Measurements from ENCODE around the gene NUDT6. TPM values are rescaled to one million over a fixed set of nuclear protein-coding genes. Genes with fewer than 3 reads are reported as not detected.

Gene NUDT6
- total RNA-seq, 1 donor from 2014 or later, result 11.6 TPM

DNA sequence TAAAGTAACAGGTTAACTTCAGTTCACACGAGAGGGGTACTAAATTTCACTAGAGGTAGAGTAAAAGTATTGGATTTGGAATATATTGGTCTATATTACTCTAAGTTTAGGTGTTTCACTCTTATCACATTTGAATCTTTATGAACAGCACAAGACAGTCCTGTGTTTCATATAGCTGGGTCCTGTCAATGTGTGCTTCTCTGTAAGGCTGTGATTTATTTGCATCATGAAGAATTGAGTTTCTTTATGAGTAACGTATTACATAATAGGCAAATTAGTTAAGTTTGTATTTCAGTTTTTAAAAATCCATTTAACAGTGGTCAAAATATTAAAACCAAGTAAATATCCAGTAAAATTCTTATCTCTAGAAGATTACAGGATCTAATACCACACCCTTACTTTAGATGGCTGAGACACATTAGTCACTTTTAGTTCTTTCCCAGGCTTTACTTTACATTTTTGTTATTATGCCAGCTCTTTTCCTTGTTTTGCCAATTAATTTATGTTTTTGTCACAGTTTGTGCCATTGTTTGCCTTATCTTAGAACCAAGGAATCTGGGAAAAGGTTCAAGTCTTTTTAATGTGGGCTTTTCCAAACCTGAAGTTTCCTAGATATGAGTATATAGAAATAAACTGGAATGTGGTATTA, 32.1 kb downstream of the NUDT6 start:
- DNase-seq (ENCODE audit: low spot score in 2 of 2), result no peak
- intact Hi-C loops (cut with DNase I), result no loop called here
- Histone ChIP-seq H3K27ac (peak overlapping the region; percentile 69 to 71), H3K36me3 (no peaks in the 10 kb centered on the region), H3K4me1 (peaks cover 0 to 20% of the 10 kb centered on the region in 2 donors), H3K27me3 (no peaks in the 10 kb centered on the region), H3K9me3 (no peaks in the 10 kb centered on the region), H3K4me3 (no peak overlapping the region)
- TF ChIP-seq, protein P1, sequence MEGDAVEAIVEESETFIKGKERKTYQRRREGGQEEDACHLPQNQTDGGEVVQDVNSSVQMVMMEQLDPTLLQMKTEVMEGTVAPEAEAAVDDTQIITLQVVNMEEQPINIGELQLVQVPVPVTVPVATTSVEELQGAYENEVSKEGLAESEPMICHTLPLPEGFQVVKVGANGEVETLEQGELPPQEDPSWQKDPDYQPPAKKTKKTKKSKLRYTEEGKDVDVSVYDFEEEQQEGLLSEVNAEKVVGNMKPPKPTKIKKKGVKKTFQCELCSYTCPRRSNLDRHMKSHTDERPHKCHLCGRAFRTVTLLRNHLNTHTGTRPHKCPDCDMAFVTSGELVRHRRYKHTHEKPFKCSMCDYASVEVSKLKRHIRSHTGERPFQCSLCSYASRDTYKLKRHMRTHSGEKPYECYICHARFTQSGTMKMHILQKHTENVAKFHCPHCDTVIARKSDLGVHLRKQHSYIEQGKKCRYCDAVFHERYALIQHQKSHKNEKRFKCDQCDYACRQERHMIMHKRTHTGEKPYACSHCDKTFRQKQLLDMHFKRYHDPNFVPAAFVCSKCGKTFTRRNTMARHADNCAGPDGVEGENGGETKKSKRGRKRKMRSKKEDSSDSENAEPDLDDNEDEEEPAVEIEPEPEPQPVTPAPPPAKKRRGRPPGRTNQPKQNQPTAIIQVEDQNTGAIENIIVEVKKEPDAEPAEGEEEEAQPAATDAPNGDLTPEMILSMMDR (IDR thresholded peaks at IDR 0.05), result no peak

DNA sequence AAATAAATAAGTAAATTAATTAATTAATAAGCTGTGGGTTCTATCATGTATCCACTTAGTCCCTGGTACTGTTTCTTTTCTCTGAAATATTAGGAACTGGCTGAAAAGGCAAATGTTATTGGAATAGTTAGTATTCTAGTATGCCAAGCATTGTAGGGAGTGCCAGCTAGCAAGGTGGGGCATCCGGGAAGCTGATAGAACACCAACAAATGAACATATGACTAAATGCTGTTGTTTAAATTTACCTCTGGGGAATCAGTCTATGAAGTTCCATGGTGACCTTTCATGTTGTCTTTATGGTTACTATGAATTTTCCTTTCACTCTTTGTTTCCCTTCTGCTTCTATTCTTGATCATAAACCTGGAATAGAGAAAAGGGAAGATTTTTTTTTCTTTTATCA, 32.7 kb downstream of the NUDT6 start:
- no peaks in the 10 kb centered on the region for H3K36me3 ChIP-seq
- no peak for DNase-seq (ENCODE audit: low spot score in 2 of 2)
- H3K27me3 ChIP-seq, result no peaks in the 10 kb centered on the region
- H3K27ac ChIP-seq, result peak overlapping the region; percentile 69 to 71
- H3K4me1 ChIP-seq, result peaks cover 0 to 15% of the 10 kb centered on the region in 2 donors
- intact Hi-C loops (cut with DNase I), result no loop called here
- TF ChIP-seq, protein P1 (IDR thresholded peaks at IDR 0.05), result no peak
- H3K4me3 ChIP-seq, result no peak overlapping the region
- no peaks in the 10 kb centered on the region for H3K9me3 ChIP-seq

GRCh38 chr4:122884499-122884898, 37.9 kb downstream of the NUDT6 start:
- Histone ChIP-seq H3K9me3 (no peaks in the 10 kb centered on the region), H3K36me3 (peaks cover 0 to 11% of the 10 kb centered on the region in 2 donors), H3K4me3 (no peak overlapping the region), H3K27me3 (no peaks in the 10 kb centered on the region), H3K4me1 (peaks cover 0 to 5% of the 10 kb centered on the region in 2 donors), H3K27ac (peak overlapping the region in 1 of 2 donors; percentile 19)
- intact Hi-C loops (cut with DNase I), result no loop called here
- TF ChIP-seq, protein P1 (IDR thresholded peaks at IDR 0.05), result no peak
- DNase-seq (ENCODE audit: low spot score in 2 of 2), result no peak

GRCh38 chr4:122882857-122883735, 39.3 kb downstream of the NUDT6 start:
- H3K36me3 ChIP-seq, result peaks cover 0 to 12% of the 10 kb centered on the region in 2 donors
- H3K4me3 ChIP-seq, result no peak overlapping the region
- no peaks in the 10 kb centered on the region for H3K4me1 ChIP-seq
- no peak overlapping the region for H3K27ac ChIP-seq
- no peaks in the 10 kb centered on the region for H3K27me3 ChIP-seq
- DNase-seq (ENCODE audit: low spot score in 2 of 2), result no peak
- TF ChIP-seq, protein P1 (IDR thresholded peaks at IDR 0.05), result no peak
- no peaks in the 10 kb centered on the region for H3K9me3 ChIP-seq
- intact Hi-C loops (cut with DNase I), result no loop called here

DNA sequence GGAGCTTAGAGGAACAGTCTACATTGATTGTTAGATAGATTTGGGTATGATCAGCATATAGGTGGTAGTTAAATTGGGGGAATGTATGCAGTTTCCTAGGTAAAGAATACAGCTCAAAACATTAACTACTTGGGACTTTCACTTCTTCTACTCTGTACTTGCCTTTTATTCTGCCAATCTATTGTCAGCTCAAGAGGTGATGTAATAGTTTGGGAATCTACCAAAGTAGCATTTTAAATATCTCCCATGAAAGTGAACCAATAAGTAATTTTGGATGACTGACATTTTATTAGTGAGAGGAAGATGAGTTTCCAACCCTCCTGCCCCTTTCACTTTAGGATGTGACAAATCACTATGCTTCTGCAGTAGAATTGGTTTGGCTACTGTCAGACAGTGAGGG, 43.4 kb downstream of the NUDT6 start:
- no peaks in the 10 kb centered on the region for H3K27me3 ChIP-seq
- no peak overlapping the region for H3K4me3 ChIP-seq
- TF ChIP-seq, protein P1 (IDR thresholded peaks at IDR 0.05), result no peak
- no peak overlapping the region for H3K27ac ChIP-seq
- no peak for DNase-seq (ENCODE audit: low spot score in 2 of 2)
- peaks cover 0 to 22% of the 10 kb centered on the region in 2 donors for H3K36me3 ChIP-seq
- no peaks in the 10 kb centered on the region for H3K9me3 ChIP-seq
- H3K4me1 ChIP-seq, result peaks cover 0 to under 1% of the 10 kb centered on the region in 2 donors
- intact Hi-C loops (cut with DNase I), result no loop called here

All from ascending aorta (tissue), 2 donors.